ENCODE measurements around the gene CDC25B.

Gene CDC25B

GRCh38 chr20:3804254-3804751 is 8.2 kb downstream of the CDC25B start:
- DNase-seq (ENCODE audit: low spot score) = no peak

- no peak for DNase-seq (ENCODE audit: low spot score)
Measured at GRCh38 chr20:3804781-3805180, 8.7 kb downstream of the CDC25B start.

GRCh38 chr20:3808544-3808943 is 12.4 kb downstream of the CDC25B start:
- DNase-seq (ENCODE audit: low spot score) = no peak

GRCh38 chr20:3811467-3812258 is 15.6 kb downstream of the CDC25B start:
- peak; percentile 97 for DNase-seq (ENCODE audit: low spot score)

- no peak for DNase-seq (ENCODE audit: low spot score)
Measured at GRCh38 chr20:3812259-3812681, 16.2 kb downstream of the CDC25B start.

GRCh38 chr20:3812975-3813847 is 17.1 kb downstream of the CDC25B start:
- DNase-seq (ENCODE audit: low spot score) = no peak

- DNase-seq (ENCODE audit: low spot score) = no peak
Measured at GRCh38 chr20:3813848-3814581, 17.9 kb downstream of the CDC25B start.

- DNase-seq (ENCODE audit: low spot score) = no peak
Measured at GRCh38 chr20:3814928-3815495, 18.9 kb downstream of the CDC25B start.

GRCh38 chr20:3815703-3816315 is 19.7 kb downstream of the CDC25B start:
- no peak for DNase-seq (ENCODE audit: low spot score)

GRCh38 chr20:3818155-3819151 is 22.3 kb downstream of the CDC25B start:
- peak; percentile 78 for DNase-seq (ENCODE audit: low spot score)

GRCh38 chr20:3819411-3820047 is 23.4 kb downstream of the CDC25B start:
- DNase-seq (ENCODE audit: low spot score) = no peak

- peak; percentile 93 for DNase-seq (ENCODE audit: low spot score)
Measured at GRCh38 chr20:3820048-3820900, 24.2 kb downstream of the CDC25B start, which contains the start of gene AP5S1. TSS of gene AP5S1 (plus strand) at chr20:3820547. CDS start at chr20:3822118, 1,571 bp downstream.

GRCh38 chr20:3820901-3821727 is 25.0 kb downstream of the CDC25B start:
- DNase-seq (ENCODE audit: low spot score) = no peak

GRCh38 chr20:3821996-3822395 is 25.9 kb downstream of the CDC25B start:
- DNase-seq (ENCODE audit: low spot score) = no peak

GRCh38 chr20:3823881-3824280 is 27.8 kb downstream of the CDC25B start:
- no peak for DNase-seq (ENCODE audit: low spot score)

- no peak for DNase-seq (ENCODE audit: low spot score)
Measured at GRCh38 chr20:3825526-3825925, 29.4 kb downstream of the CDC25B start.

GRCh38 chr20:3826420-3826819 is 30.3 kb downstream of the CDC25B start:
- no peak for DNase-seq (ENCODE audit: low spot score)

- no peak for DNase-seq (ENCODE audit: low spot score)
Measured at GRCh38 chr20:3828798-3829197, 32.7 kb downstream of the CDC25B start.
